Skeletal muscle cell (primary cell): ENCODE measurements around the gene SMIM5.
A peak's percentile ranks its signal among the peaks of the same experiment; 100 is the strongest.

Source experiments
- DNase-seq: peaks from one replicate; pipeline ENCODE4 v3.0.0-alpha.2; 2010; ENCODE audit warnings: low read depth
- H3K4me3 ChIP-seq: 2 replicates; pipeline ENCODE4 v1.5.1; 2011; ENCODE audit warnings: low read depth, mild to moderate bottlenecking, control low read depth, low read length, moderate library complexity

The SMIM5 gene

DNA sequence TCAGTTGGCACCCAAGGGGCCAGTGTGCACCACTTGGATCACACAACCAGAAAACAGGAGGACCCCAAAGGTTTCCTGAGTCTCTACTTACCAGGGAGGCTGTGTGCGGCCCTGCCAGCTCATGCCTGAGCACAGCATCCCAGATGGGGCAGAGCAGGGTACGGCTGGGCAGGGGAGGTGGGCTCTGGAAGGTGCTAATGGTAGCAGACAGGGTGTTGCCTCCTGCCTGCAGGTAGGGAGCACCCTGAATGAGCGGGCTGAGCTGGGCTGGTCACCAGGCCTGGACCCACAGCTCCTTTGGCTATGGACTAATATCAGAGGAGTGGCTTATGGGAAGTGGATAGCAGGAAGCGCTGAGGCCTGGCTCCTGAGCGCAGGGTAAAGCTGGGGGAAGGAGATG, 19.1 kb downstream of the SMIM5 start:
- no peak for DNase-seq
- no peak overlapping the region for H3K4me3 ChIP-seq

- DNase-seq = no peak
- H3K4me3 ChIP-seq = no peak overlapping the region
Observed at GRCh38 chr17:75652934-75653549, 19.8 kb downstream of the SMIM5 start.

GRCh38 chr17:75654176-75654575, 20.9 kb downstream of the SMIM5 start:
- no peak for DNase-seq
- no peak overlapping the region for H3K4me3 ChIP-seq

GRCh38 chr17:75658237-75658636, 25.0 kb downstream of the SMIM5 start:
- H3K4me3 ChIP-seq = no peak overlapping the region
- DNase-seq = no peak

DNA sequence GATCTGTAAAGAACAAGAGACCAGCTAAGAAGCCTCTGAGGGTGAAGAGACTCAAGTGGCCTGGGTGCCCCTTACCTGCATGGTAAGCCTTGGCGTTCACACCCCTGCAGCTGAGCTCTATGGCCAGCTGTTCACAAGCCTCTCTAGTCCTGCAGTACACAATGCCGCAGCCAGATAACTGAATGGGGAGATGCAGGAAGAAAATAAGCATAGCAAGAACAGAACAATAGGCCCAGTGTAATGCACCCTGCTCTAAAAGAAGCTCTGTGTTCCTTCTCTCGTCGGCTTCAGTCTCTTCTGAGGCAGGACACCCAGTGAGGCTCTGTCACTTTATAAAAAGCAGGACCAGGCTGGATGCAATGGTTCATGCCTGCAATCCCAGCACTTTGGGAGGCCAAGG, 28.3 kb downstream of the SMIM5 start:
- no peak overlapping the region for H3K4me3 ChIP-seq
- DNase-seq = no peak

- no peak overlapping the region for H3K4me3 ChIP-seq
- DNase-seq = no peak
Observed at GRCh38 chr17:75662511-75662910, 29.3 kb downstream of the SMIM5 start.

- DNase-seq = no peak
- H3K4me3 ChIP-seq = no peak overlapping the region
Observed at GRCh38 chr17:75664099-75664549, 30.9 kb downstream of the SMIM5 start.

- DNase-seq = no peak
- H3K4me3 ChIP-seq = peak overlapping the region; percentile 87
Observed at GRCh38 chr17:75665981-75666380, 32.7 kb downstream of the SMIM5 start.

DNA sequence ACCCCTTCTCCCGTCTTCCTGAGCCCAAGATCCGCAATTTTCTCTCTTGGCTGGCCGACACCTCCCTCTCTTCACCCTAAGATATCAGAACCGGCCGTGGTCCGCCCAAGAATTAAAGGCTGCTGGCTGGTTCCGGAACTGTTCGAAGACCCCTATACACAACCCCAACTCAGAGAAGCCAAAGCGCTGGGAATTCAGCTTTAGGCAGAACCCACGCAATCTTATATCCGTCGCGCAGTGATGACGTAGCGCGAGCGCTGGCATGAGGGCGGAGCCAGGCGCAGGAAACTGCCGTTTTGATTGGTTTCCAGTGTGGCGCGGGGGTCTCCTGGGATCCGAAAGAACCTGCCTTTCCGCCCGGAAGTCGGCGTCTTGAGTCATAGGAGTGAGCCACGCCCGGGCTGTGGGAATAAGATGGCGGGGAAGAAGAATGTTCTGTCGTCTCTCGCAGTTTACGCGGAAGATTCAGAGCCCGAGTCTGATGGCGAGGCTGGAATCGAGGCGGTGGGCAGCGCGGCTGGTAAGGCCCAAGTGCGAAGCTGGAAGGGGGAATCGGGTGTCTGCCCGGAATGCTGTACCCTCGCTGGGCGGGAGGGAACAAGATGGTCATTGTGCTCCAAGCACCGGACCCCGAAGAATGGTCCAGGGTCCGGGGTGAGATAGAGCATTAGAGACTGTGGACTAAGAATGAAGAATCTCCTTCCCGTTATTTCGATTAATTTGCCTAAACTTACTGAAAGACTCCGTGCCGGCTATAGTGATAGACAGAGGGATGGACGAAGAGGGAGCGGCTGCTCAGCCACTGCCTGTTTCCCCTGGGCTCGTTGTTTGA, 33.9 kb downstream of the SMIM5 start, which contains the start of the genes RECQL5 and SAP30BP:
RECQL5 (minus strand) TSS at position 196 of the 832 bp plus-strand sequence. CDS start 597 bp downstream, outside the sequence.
SAP30BP (plus strand) TSS at position 380 of the 832 bp plus-strand sequence; CDS start at position 415, 35 bp downstream.
- peak; percentile 95 for DNase-seq
- peak within 1 kb of the TSS; percentile 87 for H3K4me3 ChIP-seq

DNA sequence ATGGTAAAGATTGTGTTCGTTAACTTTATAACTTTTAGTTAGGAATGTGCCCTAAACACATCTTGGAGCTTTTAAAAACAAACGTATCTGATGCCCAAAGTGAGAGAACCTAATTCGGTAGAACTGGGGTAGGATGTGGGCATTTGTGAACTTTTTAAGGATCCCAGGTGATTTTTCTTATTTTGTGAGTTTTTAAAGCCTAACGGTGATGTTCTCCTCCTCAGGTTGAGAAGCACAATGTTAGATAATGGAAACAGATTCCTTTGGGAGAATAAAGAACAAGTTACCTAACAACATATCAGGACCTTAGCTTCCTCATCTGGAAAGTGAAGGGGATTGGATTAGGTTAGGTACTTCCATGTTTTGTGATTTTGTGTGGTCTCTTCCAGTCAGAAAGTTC, 34.6 kb downstream of the SMIM5 start:
- peak overlapping the region; percentile 87 for H3K4me3 ChIP-seq
- no peak for DNase-seq

- DNase-seq = no peak
- H3K4me3 ChIP-seq = no peak overlapping the region
Observed at GRCh38 chr17:75668489-75668888, 35.3 kb downstream of the SMIM5 start.

DNA sequence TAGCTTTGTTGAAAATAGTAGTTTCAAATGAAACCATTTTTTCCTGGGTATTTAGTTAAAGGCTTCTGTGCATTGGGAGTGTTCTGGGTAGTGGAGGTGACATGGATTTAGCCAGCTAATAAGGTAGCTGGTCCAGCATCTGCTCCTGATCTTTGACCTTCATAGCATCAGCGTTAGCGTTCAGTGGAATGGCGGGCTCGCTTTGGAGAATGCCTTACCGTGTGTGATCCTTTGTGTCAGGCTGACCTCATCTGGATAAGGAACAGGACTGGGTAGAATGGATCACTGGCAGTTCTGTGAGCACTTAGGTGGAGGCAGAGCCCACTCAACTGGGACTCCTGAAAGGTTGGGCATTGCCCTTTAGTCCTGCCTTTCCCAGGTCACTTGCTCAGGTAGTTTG, 37.6 kb downstream of the SMIM5 start:
- H3K4me3 ChIP-seq = no peak overlapping the region
- DNase-seq = no peak

GRCh38 chr17:75672011-75672410, 38.8 kb downstream of the SMIM5 start:
- no peak overlapping the region for H3K4me3 ChIP-seq
- DNase-seq = no peak

- no peak overlapping the region for H3K4me3 ChIP-seq
- no peak for DNase-seq
Observed at GRCh38 chr17:75673487-75673886, 40.3 kb downstream of the SMIM5 start.

- DNase-seq = no peak
- H3K4me3 ChIP-seq = no peak overlapping the region
Observed at GRCh38 chr17:75676461-75676860, 43.2 kb downstream of the SMIM5 start.

DNA sequence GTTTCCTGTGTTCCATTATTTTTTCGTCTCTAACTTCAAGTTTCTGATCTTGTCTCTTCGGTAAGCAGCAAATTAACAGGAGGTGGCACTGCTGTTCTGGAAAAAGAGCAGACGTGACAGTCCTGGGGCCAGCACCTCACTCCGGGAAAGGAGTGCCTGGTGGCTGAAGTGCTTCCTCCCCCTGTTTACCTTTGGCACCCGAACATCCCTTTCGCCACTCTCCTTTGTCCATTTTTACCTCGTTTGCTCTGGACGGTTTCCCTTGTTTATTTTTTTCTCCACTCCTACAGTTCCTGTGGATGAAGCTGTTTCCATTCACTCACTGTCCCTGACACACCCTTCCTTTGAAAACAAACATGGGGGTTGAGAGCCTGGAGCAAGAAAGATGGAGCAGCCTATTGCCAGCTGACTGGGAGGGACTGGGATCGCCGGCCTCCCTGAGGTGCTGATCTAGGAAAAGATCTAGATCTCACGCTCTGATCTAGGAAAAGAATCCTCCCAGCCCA, 46.5 kb downstream of the SMIM5 start:
- no peak for DNase-seq
- H3K4me3 ChIP-seq = no peak overlapping the region

DNA sequence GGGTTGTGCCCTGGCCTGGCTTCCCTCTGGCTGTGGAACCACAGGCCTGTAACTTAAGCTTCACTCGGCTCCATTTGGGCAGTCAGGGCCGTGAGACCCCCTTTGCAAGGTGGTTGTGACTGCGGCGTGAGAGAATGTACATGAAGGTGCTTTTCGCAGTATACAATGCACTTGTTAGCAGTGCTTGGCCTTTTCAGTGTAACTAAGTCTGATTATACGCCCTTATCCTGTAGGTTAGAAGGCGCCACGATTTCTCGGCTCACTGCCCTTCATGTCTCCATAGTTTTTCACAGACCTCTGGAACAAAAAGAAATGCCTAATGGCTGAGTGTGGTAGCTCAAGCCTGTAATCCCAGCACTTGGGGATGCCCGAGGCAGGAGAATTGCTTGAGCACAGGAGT, 47.2 kb downstream of the SMIM5 start:
- no peak for DNase-seq
- H3K4me3 ChIP-seq = no peak overlapping the region

GRCh38 chr17:75681289-75681688, 48.1 kb downstream of the SMIM5 start:
- H3K4me3 ChIP-seq = no peak overlapping the region
- no peak for DNase-seq

DNA sequence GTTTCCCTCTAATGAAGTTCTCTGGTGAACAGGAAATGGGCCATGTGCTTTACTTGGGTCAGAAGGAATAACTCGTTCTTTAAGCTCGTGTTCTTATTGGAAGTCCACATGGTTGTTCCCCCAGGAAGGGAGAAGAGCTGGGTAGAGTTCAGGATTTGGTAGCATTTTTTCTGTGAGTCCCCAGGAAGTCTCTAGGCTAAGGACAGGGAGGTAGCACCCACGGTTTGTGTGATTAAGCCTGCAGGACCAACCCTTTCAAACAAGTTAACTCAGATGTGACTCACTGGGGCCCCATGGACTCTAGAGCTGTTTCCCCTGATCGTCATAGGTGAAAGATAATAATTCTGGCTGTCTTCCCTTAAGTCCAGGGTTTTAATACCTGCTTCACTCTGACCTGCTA, 50.3 kb downstream of the SMIM5 start:
- DNase-seq = no peak
- no peak overlapping the region for H3K4me3 ChIP-seq

DNA sequence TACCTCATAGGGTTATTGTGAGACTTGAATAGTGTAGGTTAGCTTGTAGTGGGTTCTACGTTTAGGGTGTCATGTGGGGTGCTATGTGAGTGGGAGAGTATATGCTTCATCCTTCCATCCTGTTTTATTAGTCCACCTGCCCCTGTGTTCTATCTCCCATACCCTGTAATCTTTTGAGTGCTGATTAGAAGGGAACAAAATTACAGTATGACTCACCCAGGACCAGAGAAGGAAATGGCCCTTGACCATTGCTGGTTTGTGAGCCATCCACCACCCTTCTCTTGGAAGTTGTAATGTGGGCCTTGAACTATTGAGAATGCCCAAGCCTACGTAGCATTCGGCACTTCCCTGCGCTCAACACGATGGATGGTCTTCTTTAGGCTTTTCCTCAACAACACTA, 51.0 kb downstream of the SMIM5 start:
- DNase-seq = no peak
- no peak overlapping the region for H3K4me3 ChIP-seq

- DNase-seq = no peak
- no peak overlapping the region for H3K4me3 ChIP-seq
Observed at GRCh38 chr17:75684924-75685323, 51.7 kb downstream of the SMIM5 start.
